Skeletal muscle satellite cell (primary cell): Measurements from ENCODE around the gene AQP1.

Experiments
- H3K27me3 ChIP-seq: 2 replicates; pipeline ENCODE4 v1.7.0; 2013; ENCODE audit warnings: low read length; ENCODE audit not compliant: control insufficient read depth, insufficient read depth
- H3K36me3 ChIP-seq: 2 replicates; pipeline ENCODE4 v1.7.0; 2013; ENCODE audit warnings: mild to moderate bottlenecking, control low read depth, low read length; ENCODE audit not compliant: insufficient read depth
- H3K4me1 ChIP-seq: 2 replicates; pipeline ENCODE4 v1.7.0; 2013; ENCODE audit warnings: low read length; ENCODE audit not compliant: control insufficient read depth, insufficient read depth
- H3K4me2 ChIP-seq: 2 replicates; pipeline ENCODE4 v1.7.0; 2013; ENCODE audit warnings: mild to moderate bottlenecking, low read length
- H3K4me3 ChIP-seq: 2 replicates; pipeline ENCODE4 v1.7.0; 2013; ENCODE audit warnings: low read length
- H3K9ac ChIP-seq: 2 replicates; pipeline ENCODE4 v1.7.0; 2013; ENCODE audit warnings: mild to moderate bottlenecking, low read depth, low read length, moderate library complexity
- H3K9me3 ChIP-seq: replicated peaks from 2 replicates; pipeline ENCODE4 v1.7.0; 2013; ENCODE audit warnings: mild to moderate bottlenecking, control low read depth, low read length

Gene AQP1

GRCh38 chr7:30899630-30900029 is 12.0 kb upstream of the AQP1 start:
- H3K36me3 ChIP-seq: no peaks in the 10 kb centered on the region
- H3K9ac ChIP-seq: no peak overlapping the region
- peaks cover 47% of the 10 kb centered on the region for H3K27me3 ChIP-seq
- H3K4me2 ChIP-seq: no peak overlapping the region
- no peaks in the 10 kb centered on the region for H3K9me3 ChIP-seq
- no peaks in the 10 kb centered on the region for H3K4me1 ChIP-seq
- H3K4me3 ChIP-seq: no peak overlapping the region

GRCh38 chr7:30900053-30900452 is 11.6 kb upstream of the AQP1 start:
- Histone ChIP-seq H3K36me3 (no peaks in the 10 kb centered on the region), H3K4me3 (no peak overlapping the region), H3K9me3 (no peaks in the 10 kb centered on the region), H3K4me2 (no peak overlapping the region), H3K4me1 (no peaks in the 10 kb centered on the region), H3K9ac (no peak overlapping the region), H3K27me3 (peaks cover 46% of the 10 kb centered on the region)

GRCh38 chr7:30900803-30901362 is 10.8 kb upstream of the AQP1 start:
- Histone ChIP-seq H3K27me3 (peaks cover 40% of the 10 kb centered on the region), H3K9ac (no peak overlapping the region), H3K4me1 (peaks cover 5% of the 10 kb centered on the region), H3K4me2 (no peak overlapping the region), H3K9me3 (no peaks in the 10 kb centered on the region), H3K4me3 (no peak overlapping the region), H3K36me3 (no peaks in the 10 kb centered on the region)

- H3K9me3 ChIP-seq: no peaks in the 10 kb centered on the region
- H3K4me2 ChIP-seq: no peak overlapping the region
- H3K36me3 ChIP-seq: no peaks in the 10 kb centered on the region
- H3K4me1 ChIP-seq: peaks cover 14% of the 10 kb centered on the region
- no peak overlapping the region for H3K9ac ChIP-seq
- H3K4me3 ChIP-seq: no peak overlapping the region
- peaks cover 36% of the 10 kb centered on the region for H3K27me3 ChIP-seq
These were observed 9.8 kb upstream of the AQP1 start for GRCh38 chr7:30901856-30902255.

DNA sequence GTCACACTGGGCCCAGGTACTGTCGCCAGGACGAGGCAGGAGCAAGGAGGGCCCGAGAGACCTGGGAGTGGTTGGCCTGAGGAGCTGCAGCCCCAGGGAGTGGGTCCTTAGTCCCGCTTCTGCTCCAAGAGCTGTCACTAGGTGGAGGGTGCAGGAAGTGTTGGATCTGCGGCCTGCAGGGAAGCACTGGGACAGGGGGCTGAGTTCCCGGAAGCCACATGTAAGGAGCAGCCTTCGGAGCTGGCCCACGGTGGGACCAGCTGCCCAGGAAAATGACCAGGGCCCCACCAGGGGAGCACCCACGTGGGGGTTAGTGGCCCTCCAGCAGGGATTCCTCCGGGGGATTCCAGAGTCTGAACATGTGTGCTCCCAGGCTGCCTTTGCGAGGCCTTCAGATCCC is 9.2 kb upstream of the AQP1 start:
- Histone ChIP-seq H3K36me3 (no peaks in the 10 kb centered on the region), H3K9ac (no peak overlapping the region), H3K4me3 (no peak overlapping the region), H3K4me1 (peaks cover 17% of the 10 kb centered on the region), H3K4me2 (no peak overlapping the region), H3K27me3 (peaks cover 36% of the 10 kb centered on the region), H3K9me3 (no peaks in the 10 kb centered on the region)

DNA sequence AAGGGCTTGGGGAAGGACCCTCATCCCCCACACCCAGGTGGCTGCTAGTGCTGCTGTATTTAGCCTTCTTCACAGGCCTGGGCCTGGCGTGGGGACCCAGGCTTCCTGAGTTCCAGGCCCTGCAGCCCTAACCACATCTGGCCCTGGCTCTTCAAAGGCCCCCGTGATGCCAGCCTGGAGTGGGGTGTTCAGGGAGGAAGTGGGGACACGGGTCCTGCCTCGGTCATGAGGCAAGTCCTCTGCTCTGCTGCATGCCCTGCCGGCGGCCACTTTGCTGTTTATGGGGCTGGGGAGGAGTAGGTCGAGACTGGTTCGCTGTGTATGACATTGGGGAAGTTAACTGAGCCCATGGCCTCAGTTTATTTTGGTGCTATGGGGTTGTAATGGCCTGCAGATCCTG is 8.5 kb upstream of the AQP1 start:
- Histone ChIP-seq H3K4me1 (peaks cover 17% of the 10 kb centered on the region), H3K27me3 (peaks cover 34% of the 10 kb centered on the region), H3K9me3 (no peaks in the 10 kb centered on the region), H3K36me3 (no peaks in the 10 kb centered on the region), H3K4me2 (no peak overlapping the region), H3K4me3 (no peak overlapping the region), H3K9ac (no peak overlapping the region)

- no peaks in the 10 kb centered on the region for H3K9me3 ChIP-seq
- H3K27me3 ChIP-seq: peaks cover 23% of the 10 kb centered on the region
- no peak overlapping the region for H3K4me2 ChIP-seq
- no peaks in the 10 kb centered on the region for H3K36me3 ChIP-seq
- no peak overlapping the region for H3K4me3 ChIP-seq
- peaks cover 17% of the 10 kb centered on the region for H3K4me1 ChIP-seq
- H3K9ac ChIP-seq: no peak overlapping the region
These were observed 7.1 kb upstream of the AQP1 start for GRCh38 chr7:30904561-30904960.

- H3K9me3 ChIP-seq: no peaks in the 10 kb centered on the region
- H3K9ac ChIP-seq: no peak overlapping the region
- H3K4me1 ChIP-seq: peaks cover 17% of the 10 kb centered on the region
- no peak overlapping the region for H3K4me3 ChIP-seq
- H3K36me3 ChIP-seq: no peaks in the 10 kb centered on the region
- H3K27me3 ChIP-seq: peaks cover 22% of the 10 kb centered on the region
- no peak overlapping the region for H3K4me2 ChIP-seq
These were observed 6.3 kb upstream of the AQP1 start for GRCh38 chr7:30905078-30906012.

DNA sequence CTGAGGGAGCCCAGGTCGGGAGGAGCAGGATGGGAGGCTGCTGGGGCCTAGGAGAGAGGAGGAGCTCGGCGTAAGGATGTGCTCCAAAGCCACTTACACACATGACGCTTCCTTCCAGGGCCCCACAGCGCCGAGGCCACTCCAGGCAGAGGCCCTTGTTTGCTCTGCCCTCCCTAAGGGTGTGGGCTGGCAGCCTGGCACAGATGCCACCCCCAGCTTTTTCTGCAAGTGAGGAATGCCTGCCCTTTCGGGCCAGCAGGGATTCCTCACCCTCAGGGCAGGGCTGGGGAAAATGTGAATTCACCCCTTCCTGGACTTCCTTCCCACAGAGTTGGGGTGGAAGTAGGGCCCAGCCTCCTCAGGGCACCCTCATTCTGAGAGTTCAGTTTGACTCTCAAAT is 5.6 kb upstream of the AQP1 start:
- Histone ChIP-seq H3K4me3 (no peak overlapping the region), H3K27me3 (peaks cover 22% of the 10 kb centered on the region), H3K9ac (no peak overlapping the region), H3K4me1 (peaks cover 17% of the 10 kb centered on the region), H3K9me3 (no peaks in the 10 kb centered on the region), H3K36me3 (no peaks in the 10 kb centered on the region), H3K4me2 (no peak overlapping the region)

GRCh38 chr7:30906515-30907240 is 5.0 kb upstream of the AQP1 start:
- Histone ChIP-seq H3K36me3 (no peaks in the 10 kb centered on the region), H3K4me2 (no peak overlapping the region), H3K4me1 (peaks cover 20% of the 10 kb centered on the region), H3K4me3 (no peak overlapping the region), H3K27me3 (peaks cover 27% of the 10 kb centered on the region), H3K9ac (no peak overlapping the region), H3K9me3 (no peaks in the 10 kb centered on the region)

DNA sequence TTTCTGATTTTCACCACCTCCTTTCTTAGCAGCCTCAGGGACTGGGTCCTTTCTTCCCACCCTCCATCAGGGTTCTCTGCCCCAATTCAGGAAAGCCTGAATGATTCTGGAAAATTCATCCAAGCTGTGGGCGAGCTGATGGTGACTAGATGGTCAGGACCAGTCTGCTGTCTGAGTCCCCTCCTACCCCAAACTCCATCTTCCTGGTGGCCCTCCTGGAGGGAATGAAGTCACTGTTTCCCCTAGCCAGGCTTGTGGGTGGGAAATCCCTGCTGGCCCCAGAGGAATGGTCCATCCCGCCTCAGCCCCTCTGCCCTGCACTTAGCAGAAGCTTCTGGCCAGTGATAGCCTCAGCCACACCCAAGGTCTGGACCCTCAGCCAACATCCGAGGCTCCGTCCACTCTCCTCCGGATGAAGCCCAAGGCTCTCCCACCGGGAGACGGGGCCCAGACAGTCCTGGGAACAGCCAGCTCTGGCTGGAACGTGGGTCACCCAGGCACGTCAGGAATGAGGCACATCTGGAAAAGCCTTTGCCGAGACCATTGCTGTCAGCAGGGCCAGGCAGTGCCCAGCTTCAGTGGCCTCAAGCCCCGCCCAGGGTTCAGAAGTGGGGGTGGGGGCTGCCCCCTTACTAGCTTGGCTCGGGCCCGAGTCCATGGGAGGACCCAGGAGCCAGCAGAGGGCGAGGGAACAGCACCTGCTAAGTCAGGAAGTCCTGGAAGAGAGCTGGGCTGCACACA is 4.0 kb upstream of the AQP1 start:
- no peaks in the 10 kb centered on the region for H3K36me3 ChIP-seq
- H3K9ac ChIP-seq: no peak overlapping the region
- peaks cover 38% of the 10 kb centered on the region for H3K27me3 ChIP-seq
- H3K9me3 ChIP-seq: no peaks in the 10 kb centered on the region
- no peak overlapping the region for H3K4me2 ChIP-seq
- no peak overlapping the region for H3K4me3 ChIP-seq
- H3K4me1 ChIP-seq: peaks cover 22% of the 10 kb centered on the region
